NAMALWA (cell line): ENCODE results near the gene RBKS.
A peak's percentile ranks its signal among the peaks of the same experiment; 100 is the strongest.
"Not testable (repeated sequence)": the region's sequence is repeated elsewhere in the genome, so short reads cannot be mapped to it uniquely, and the experiment has no call there.

ENCODE experiments used
- DNase-seq: peaks from one replicate; pipeline ENCODE4 v3.0.0-alpha.2; 2015; ENCODE audit warnings: low spot score

Gene RBKS

GRCh38 chr2:27762951-27763906 lies 127.0 kb downstream of the RBKS start:
- DNase-seq = no peak

DNA sequence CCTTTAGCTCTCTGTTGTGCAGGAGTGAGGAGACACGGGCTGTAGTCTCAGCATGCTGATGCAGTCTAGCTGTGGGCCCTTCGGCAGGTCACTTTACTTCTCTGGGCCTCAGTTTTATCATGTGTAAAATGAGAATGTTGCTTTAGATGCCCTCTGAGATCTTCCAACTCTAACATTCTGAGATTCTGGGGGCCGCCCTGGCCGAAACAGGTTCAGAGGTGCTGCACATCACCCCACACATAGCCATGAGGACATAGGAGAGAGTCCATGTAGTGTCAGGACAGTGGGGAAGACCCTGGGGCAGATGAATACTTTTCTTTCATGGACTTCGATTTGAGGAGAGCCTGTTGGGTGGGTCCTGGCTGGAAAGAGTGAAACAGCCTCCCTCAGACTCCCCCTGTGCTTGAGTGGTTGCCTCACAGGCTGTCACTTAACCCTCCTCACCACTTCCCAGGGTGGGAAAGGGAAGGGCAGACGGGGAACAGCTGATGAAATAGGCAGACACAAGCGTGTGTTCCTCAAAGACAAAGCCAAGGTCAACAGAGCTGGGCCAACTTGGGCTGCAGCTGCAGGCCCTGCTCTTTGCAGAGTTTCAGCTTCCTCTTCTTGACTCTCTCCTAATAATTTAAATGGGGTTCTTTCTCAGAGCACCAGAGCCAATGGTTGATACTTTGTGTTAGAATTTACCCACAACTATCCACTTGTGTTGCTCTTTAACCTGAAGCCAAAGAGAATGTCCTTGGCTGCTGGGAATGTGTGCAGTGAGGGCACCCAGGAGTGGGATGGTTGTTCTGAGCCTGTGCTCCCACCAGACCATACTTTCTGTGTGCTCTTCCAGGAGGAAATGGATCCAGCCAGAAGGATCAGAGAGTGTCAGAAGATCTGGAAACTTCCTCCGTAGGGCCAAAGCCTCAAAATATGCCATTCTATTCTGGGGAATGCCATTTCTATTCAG lies 133.4 kb downstream of the RBKS start:
- DNase-seq = no peak

DNA sequence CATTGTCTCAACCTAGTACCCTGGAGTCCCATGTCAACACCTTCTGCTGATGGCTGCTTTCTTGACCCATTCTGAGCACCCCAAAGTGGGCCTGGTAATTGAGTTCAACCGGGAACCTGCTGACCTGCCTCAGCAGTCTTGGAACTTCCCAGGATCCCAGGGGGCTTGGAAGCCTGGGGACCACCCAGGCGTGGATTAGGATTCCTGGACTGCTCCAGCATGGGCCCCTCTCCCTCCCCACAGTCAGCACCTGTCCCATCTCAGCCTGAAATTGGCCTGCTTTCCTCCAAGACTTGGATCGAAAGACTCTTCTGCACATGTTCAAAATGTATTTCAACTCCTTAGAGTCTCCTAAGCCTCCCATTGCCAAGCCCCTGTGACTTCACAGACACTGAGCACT lies 134.1 kb downstream of the RBKS start:
- no peak for DNase-seq

DNA sequence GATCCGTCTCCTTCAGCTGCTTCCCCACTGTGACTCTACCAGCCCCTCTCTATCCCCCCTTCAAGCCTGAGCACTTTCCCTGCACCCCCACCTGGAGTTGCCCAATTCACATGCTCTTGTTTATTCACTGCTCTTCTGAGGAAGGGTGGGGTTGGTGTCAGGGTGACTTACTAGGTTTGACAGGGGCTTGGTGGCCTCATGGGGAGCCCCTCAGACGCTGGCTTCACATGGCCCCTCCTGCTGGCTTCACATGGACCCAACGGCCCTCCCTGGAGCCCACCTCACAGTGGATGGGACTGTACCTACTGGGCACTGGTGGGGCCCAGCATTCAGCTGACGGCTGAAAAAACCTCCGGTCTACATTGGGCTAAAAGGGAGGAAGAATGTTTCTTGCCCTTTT lies 135.4 kb downstream of the RBKS start:
- DNase-seq = no peak

DNA sequence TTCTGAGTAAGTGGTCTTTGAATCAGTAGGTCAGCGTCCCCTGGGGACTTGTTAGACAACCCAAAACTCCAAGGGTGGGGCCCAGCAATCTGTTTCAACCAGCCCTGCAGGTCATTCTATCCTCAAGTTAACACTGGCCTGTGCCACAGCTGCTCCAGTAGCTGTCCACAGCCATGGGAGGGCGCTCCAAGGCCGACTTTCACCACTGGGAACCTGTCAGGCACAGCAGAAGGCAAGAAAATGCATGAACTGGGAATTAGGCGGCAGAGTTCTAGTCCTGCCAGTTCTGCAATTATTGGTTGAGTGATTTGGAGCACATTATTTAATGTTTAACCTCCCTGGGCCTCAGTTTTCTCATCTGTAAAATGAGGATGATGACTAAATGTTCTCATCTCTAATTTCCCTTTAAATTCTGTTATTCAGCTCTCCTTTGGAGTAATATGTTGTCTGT lies 136.0 kb downstream of the RBKS start:
- DNase-seq = peak; percentile 77

DNA sequence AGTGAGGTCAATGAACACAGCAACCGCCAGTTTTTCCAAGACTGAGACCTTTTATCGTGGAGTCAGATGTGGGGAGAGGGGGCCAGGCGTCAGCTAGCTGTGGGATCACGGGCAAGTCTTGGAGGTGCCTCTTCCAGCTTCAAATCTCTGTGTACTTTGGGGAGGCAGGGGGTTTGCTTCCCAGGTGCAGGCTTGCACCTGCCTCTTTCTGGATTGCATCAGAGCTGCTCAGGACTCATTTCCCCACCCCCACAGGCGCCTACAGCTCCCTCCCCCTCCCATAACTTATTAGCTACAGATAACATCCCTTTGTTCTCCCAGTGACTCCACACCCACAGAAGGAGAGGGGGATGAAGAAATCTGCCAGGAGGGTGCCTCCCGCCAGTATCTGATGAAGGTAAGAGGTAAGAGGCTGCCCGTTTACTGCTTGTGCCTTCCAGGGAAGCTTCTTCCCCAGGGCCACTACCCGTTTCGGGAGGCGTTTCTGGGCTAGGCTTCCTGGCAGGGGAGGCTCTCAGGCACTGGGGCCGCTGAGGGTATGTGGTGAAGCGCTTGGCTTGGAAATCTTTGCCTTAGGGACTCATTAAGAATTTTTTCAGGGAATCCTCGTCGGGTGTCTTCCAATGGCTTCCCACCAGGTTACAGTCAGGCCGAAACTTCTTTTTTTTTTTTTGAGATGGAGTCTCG lies 137.5 kb downstream of the RBKS start:
- DNase-seq = no peak

GRCh38 chr2:27751377-27751776 lies 138.8 kb downstream of the RBKS start:
- no peak for DNase-seq

DNA sequence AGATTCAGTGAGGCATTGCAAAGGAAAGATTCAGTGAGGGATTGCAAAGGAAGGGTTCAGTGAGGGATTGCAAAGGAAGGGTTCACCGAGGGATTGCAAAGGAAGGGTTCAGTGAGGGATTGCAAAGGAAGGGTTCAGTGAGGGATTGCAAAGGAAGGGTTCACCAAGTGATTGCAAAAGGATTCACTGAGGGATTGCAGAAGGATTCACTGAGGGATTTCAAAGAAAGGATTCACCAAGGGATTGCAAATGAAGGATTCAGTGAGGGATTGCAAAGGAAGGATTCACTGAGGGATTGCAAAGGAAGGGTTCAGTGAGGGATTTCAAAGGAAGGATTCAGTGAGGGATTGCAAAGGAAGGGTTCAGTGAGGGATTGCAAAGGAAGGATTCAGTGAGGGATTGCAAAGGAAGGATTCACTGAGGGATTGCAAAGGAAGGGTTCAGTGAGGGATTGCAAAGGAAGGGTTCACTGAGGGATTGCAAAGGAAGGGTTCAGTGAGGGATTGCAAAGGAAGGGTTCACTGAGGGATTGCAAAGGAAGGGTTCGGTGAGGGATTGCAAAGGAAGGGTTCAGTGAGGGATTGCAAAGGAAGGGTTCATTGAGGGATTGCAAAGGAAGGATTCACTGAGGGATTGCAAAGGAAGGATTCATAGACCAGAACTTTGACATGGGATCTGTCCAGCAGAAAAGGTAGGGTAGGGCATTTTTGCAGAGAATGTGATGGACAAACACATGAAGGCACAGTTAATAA lies 141.2 kb downstream of the RBKS start:
- not testable (repeated sequence) for DNase-seq

DNA sequence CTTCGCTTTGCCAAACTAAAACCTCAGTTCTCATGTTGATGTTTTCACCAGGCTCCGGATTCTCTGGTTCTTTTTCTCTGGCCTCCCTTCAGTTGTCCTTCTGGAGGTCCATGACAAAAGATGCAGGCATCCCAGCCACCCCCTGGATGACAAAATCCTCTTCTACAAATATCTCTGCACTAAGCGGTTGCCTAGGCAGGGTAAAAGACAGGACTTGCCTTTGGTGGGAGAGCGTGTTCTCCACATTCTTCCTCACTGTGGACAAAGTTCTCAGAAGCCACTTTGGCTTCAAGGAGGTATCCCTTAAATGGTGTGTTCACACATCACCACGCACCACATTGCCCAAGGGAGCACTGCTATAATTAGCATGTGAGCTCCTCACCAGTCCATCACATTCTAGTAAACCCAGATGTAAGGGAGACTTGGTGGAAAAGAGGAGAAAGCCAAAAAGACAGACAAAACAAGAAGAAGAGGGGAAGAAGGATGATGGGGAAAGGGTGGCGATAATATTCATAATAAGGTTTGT lies 142.3 kb downstream of the RBKS start:
- no peak for DNase-seq

DNA sequence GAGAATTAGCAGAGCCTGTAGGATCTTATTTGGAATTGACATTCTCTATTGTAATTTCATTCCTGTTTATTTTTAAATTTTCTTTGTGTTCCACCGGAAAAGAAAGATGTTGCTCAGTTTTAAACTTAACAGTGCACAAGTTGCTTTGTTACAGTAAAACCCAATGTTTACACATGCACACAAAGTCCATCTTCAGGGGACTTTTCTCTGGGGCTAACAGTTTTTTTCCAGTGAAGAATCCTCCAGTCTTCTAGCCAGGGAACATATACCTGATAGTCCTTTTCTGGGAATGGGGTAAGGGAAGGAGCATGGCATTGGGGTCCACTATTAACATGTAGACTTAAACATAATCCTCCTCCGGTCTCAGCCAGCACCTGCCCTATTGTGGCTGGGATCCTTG lies 143.9 kb downstream of the RBKS start:
- no peak for DNase-seq

DNA sequence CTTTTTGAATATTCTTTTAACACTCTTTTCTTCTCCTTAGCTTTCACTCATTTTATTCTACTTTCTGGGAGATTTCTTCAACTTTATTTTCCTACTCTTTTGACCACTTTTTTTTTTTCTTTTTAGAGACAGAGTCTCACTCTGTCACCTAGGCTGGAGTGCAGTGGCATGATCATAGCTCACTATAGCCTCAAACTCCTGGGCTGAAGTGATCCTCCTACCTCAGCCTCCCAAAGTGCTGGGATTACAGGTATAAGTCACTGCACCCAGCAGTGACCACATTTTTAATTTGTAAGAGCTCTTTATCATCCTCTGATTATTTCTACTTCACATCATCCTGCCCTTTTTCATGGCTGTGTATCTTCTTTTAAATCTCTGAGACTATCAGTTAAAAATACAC lies 144.7 kb downstream of the RBKS start:
- not testable (repeated sequence) for DNase-seq

- DNase-seq = no peak
These were observed 147.6 kb downstream of the RBKS start for GRCh38 chr2:27742571-27742970.

GRCh38 chr2:27741673-27742072 lies 148.5 kb downstream of the RBKS start:
- no peak for DNase-seq

GRCh38 chr2:27739058-27739373 lies 151.2 kb downstream of the RBKS start:
- DNase-seq = no peak

GRCh38 chr2:27738349-27739057 lies 151.7 kb downstream of the RBKS start:
- DNase-seq = no peak

- DNase-seq = no peak
These were observed 152.4 kb downstream of the RBKS start for GRCh38 chr2:27737676-27738348.

- DNase-seq = no peak
These were observed 153.3 kb downstream of the RBKS start for GRCh38 chr2:27736890-27737204.

GRCh38 chr2:27736031-27736889 lies 153.9 kb downstream of the RBKS start:
- DNase-seq = no peak

GRCh38 chr2:27735263-27735904 lies 154.8 kb downstream of the RBKS start:
- DNase-seq = no peak
